Activated CD8-positive, alpha-beta memory T cell treated with anti-CD3 and anti-CD28 coated beads, Interleukin-2, amount 50 U/mL, for 24 hours (primary cell): Measurements from ENCODE around the gene ZNF148.

Experiments used
- DNase-seq: peaks from one replicate; pipeline ENCODE4 v3.0.0-alpha.2; 2020; ENCODE audit errors: extremely low read depth

ZNF148 gene

DNA sequence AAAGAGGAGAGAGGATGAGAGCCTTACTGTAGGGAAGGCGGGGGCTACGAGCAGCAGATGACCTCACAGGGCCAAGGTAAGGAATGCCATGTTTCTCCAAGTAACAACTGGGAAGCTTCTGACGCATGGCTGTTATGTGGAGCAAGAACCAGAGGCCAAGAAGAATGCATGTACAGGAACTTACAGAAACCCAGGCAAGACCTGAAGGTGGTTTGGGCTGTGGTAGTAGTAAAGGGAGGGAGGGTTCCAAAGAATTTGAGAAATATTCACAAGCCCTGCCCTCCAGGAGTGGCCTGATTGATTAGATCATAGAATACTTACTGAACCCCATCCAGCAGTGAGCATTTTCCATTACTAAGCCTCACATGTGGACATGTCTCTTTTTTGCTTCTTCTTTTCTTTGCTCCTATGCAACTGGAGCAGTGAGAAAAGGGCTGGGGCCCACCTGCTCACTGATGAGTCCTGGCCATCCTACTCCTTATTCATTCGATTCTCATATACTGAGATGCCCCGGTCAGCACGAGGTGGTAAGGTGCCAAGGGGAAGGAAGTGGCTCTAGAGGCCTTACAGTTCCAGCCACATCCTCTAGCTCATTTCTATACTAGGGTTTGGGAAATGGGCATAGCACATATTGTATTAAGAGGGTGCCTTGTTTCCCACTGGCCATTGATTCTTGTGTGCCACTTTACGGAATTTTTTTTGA is 154.2 kb downstream of the ZNF148 start:
- DNase-seq, result no peak

DNA sequence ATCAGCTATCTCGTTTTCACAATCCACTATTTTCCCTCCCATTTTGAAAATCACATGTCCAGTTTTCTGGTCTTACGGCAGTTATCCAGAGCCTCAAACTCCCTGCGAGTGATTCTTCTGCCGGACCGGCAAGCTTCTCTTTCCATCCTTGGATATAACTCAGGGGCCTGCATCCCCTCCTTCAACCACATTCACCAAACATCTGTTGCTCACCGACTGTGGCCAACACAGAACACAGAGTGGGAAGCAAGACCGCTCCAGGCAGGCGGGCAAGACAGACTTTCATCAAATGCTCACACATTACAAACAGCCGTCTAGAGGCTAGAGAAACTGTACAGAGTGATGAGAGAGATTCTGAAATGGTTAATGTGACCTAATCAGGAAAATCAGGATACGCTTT is 154.9 kb downstream of the ZNF148 start:
- no peak for DNase-seq

DNA sequence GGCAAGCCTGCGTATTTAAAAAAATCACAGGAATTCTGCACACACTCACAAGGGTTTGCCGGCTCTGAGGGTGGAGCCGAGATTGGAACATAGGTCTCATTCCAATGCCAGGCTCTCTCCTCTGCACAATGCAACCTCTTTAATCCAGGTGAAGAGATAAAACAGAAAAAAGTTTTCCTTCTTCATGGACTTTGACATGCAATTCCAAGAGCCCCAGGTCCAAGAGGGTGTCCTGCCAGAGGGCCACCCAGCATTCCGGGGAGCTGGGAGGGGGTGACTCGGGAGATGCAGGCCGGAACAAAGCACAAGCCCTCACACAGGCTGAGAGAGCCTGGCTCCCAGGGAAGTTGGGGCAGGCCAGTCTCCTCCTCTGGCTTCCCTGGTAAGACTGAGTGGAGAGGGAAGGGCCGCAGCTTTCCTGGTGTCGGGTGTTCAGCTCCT is 155.8 kb downstream of the ZNF148 start:
- DNase-seq, result no peak

DNA sequence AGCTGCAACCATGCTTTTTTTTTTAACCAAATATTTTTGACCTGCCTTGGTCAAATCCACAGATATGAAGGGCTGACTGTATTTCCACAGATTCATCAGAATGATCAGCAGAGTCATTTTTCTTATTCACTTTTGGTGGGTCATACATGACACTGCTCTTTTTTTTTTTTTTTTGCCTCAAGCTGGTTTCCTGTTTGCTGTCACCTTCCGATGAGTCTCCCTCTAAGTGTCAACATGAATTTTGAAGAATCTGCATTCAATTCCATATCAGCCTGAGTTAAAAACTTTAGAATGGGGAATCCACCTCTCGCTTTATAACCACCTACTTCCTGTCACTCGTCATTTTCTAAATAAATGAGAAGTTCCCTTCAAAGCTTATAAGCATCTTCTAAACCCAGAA is 160.4 kb downstream of the ZNF148 start:
- no peak for DNase-seq

DNA sequence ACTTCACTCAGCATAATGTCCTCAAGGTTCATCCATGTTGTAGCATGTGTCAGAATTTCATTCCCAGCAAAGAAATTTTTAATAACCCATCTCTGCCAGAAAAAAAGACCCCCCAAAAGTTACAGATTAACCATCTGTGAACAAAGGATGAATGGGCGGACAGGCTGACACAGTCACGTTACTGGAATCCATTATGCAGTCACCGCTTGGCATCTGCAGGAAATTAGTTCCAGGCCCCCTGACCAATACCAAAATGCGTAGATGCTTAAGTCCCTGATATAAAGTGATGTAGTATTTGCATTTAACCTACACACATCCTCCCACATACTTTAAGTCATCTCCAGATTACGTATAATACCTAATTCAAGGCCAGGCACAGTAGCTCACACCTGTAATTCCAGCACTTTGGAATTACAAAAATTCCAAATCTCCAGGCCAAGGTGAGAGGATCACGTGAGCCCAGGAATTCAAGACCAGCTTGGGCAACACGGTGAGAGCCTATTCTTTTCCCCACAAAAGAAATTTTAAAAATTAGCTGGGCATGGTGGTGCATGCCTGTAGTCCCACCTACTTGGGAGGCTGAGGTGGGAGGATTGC is 161.1 kb downstream of the ZNF148 start:
- DNase-seq, result no peak

DNA sequence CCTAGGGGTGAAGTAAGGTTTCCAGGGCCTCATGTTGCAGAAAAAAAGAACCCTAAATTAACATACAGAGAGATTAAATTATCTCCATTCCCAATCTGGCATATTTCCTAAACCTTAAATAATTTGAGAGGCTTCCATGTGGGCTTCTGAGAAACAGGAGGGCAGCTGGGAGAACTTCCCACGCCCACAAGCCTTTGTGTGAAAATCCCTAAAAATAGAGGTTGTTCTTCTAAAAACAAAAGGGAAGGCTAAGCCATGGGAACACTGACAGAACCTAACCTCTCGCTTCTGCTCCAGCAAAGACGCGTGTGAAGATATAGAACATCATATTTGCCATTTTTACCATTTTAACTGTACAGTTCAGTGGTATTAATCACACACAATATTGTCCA is 161.8 kb downstream of the ZNF148 start:
- DNase-seq, result no peak

DNA sequence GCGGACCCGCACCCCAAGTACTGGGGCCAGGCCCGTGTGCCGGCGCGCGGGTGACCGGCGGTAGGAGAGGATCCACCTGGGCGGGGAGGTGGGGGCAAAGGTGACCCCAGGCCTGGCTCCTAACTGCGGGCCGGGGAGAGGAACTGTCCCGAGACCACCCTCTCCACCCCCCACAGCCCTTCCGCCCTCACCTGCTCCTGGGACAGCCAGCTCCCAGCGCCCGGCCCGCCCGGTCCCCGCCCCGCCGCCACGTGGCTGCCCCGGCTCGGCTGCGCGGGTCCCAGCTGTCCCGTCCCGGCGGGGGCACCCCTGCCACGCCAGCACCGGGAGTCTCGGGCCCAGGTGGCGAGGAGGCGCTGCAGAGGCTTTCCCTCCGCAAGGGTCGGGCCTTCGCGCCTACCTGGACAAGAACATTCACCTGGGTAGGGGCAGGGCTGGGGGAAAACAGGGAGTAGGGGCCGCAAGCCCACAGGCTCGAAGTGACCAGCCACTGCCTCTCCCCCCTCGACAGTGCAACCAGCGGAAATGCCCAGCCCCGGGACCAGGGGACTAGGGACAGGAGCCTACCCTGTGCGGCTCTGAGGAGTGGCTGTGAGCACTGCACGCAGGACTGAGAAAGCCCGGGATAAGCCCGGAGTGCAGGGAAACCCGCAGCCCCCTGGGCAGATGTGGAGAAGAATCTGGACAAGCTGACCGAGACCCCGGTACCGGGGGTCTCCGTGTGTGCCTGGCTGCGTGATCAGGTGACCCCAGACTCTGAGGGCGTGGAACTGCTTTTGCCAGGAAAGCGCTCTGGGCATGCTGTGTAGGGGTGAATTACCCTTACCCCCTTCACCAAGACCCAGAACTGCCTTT is 162.4 kb downstream of the ZNF148 start, which contains the start of gene SLC12A8:
Gene SLC12A8, minus strand, starts transcription at position 240 of the 855 bp plus-strand sequence. CDS start 1,399 bp downstream, outside the sequence.
- DNase-seq, result no peak

DNA sequence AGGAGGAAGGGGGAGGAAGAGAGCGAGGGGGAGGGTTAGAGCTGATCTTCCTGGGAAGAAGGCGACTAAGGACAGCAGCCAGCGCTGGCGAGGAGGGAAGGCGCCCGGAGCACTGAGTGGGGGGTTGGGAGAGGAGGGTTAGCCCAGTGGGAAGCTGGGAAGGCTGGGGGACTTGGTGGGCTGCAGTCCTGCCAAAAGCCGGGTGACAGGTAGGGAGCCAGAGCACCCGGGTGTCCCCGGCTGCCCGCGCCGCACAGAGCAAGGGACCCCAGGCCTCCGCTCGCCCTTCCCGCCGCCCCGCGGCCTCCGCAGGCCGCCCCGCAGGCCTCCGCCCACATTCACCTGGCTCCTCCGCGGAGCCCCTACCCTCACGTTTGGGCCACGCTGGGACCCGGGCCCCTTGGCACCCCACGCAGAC is 163.0 kb downstream of the ZNF148 start:
- DNase-seq, result no peak

DNA sequence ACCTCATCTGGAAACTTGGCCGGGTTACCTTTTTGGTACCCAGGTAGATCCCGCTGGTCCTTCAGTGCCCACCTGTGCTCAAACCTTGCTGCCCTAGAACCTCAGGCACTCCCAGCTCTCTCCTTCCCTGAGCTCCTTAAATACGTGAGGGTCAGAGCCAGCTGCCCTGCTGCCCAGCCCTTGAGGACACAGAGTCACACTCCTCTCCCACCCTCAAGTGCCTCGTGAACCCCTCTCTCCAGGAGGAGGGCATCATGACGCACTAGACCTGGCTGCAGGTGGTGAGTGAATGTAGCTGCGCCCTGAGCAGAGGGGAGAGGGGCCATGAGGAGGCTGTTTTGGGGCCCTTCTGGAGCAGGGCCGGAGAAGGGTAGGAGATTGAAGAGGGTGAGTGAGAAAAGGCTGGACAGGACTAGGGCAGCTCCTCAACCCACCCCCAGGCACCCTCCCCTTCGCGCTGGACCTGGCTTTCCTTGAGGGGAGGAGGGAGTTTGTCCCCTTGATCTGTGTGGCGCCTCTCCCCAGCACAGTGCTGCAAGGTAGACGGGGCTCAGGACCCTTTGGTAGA is 163.5 kb downstream of the ZNF148 start:
- no peak for DNase-seq

DNA sequence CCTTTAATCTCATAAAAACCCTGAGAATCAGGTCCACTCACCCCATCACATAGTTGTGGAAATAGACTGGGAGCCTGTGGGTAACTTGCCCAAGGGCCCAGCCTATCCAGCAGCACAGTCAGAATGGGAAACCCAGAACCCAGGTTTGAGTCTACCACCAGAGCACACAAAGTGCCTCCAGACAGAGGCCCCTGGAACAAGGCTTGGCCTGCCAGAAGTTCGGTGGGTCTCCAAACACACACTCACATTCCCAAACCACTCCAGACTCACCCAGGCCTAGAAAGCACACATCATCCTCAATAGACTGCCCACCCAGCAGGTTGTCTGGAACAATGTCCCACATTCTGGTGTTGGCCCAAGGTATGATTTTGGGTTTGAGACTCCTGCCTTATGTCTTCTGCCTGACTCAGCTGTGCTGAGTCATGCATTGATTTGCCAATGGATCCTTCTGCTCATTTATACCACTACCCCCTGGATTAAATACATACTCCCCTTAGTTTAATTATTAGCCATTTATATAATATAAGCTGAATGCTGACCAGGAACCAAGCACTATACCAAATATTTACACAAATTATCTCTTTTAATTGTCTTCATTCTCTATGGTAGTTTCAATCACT is 167.1 kb downstream of the ZNF148 start:
- DNase-seq, result no peak

DNA sequence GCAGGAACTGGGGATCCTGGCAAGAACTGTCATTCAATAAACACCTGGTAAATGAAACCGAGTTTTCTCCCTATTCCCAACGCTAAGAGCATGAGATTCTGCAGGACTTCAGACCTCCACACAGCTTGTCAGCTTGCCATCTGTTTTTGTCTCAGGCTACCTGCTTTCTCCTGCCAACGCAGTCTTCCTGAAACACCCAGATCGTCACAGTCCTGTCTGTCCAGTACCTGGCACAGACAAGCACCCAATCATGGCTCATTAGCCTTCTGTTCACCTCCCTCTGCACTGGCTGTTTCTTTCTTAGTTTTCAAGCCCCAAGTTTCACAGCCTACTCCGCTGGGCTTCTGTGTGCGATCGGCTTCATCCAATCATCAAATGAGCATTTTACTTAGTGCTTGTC is 167.6 kb downstream of the ZNF148 start:
- no peak for DNase-seq

DNA sequence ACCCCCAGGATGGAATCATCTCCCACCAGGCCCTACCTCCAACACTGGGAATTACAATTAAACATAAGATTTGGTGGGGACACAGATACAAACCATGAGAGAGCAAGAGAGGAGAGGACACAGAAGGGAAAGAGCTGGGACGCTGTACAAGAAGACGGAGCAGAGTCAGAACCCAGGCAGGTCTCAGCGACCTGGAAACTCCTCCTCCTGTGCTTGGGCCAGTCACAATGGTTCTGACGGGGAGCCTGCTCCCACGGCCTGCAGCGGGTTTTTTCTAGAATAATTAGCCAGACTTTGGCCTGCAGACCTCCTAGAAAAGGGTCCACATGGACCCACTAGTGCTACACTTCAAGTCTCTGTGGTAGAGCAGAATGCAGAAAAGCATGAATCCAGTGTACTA is 168.2 kb downstream of the ZNF148 start:
- no peak for DNase-seq

DNA sequence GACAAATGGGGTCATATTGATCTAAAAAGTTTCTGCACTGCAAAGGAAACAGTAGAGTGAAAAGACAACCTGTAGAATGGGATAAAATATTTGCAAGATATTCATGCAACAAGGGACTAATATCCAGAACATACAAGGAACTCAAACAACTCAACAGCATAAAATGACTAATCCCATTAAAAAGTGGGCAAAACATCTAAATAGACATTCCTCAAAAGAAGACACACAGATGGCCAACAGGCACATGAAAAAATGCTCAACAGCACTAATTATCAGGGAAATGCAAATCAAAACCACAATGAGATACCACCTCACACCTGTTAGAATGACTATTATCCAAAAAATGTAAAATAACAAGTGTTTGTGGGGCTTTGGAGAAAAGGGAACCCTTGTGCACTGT is 171.4 kb downstream of the ZNF148 start:
- DNase-seq, result no peak

DNA sequence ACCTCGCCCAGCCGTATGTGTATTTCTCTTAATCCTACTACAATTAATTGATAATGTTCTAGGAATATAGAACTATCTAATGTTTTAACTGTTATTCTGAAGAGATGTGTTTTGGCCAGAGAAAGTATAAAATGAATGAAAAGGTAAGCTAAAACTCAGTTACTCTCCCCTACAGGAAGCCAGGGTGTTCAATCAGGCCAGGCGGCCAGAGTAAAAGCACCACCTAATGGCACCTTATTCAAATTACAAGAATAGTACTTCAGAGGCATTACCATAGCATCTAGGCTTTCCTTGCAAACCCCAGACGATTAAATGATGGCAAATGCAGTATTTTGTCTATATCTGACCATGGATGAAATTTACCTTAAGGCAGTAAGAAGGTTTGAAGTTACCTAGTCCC is 172.9 kb downstream of the ZNF148 start:
- DNase-seq, result no peak

DNA sequence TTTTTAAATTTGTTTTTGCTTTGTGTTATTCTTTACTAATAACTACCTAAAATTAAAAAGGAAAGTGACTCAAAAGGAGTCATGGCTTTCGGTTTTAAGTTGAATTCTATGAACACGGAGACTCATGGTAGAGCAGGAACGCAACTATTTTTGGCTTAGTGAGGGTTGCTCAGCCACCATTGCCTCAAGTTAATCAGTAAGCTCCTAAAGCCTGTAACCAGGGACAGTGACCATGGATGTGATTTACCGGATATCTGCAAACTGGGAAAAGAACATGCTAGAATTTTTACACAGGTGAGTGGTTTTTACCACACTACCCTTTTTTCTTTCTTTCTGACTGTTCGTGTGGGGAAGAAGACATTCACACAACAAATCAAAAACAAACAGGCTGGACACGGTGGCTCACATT is 174.4 kb downstream of the ZNF148 start:
- no peak for DNase-seq

DNA sequence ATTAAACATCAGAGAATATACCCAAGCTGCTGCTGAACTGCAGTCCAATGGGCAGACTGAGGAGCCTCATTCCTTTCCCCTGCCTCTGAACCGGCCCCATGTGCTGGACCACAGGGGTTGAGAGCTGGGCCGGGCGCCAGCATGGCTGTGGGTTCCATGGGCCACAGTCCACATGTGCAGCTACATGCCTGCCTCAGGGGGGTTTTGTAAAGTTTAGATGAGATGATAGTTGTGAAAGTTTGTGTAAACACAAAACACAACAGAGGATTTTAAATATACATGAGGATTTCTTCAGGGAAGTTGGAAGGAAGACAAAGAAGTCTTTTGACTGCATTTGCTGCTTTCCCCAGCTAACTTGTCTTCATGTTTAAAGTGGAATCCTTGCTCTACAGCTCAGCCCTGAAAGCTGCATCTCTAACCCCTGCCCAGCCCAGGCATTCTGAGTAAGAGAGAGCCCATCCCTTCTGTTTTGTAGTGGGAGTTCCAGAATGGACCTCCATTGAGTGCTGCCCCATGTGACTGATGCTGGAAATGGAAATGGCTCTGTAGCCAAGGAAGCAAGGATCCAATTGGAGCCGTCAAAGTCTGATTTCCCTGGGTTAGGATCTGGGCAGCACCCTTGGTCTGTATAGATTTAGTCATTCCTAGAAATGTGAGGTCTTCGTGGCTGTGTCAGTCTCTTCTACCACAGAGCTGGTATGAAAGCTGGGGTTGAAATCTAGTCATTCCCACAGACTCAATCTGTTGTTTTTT is 180.1 kb downstream of the ZNF148 start:
- no peak for DNase-seq

DNA sequence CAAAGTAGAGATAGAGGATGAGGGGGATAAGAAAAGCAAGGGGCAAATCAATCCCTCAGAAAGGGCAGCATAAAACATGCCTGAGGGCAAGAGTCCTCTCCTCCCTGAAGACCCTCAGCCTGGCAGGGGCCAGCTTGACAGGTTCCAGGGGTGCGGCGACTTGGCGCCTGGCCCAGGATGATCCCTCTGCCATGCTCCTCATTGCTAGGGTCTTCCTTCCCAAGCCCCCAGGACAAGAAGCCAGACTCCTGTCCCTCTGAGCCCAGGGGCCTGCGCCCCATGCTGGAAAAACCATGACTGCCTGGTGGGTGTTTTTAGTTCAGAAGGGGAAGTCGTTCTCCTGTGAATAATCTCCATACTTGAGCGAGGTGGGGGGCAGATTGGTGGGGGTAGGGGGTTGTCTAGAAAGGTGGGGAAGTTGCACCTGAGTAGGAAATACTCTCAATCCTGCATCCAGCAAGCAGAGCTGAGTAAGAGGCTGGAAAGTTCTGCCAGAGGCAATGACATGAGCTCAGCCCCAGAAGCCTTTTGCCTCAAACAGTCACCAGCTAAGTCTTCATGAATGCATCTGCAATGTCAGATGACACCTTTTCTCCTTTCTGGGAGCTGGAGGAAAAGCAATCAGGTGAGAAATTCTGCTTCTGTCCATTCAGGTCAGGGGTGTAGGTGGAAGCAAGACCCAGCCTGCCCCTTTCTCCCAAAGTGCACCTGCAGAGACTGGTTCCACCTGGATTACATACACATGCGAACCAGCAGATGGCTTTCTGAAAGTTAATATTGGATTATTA is 180.9 kb downstream of the ZNF148 start:
- no peak for DNase-seq

DNA sequence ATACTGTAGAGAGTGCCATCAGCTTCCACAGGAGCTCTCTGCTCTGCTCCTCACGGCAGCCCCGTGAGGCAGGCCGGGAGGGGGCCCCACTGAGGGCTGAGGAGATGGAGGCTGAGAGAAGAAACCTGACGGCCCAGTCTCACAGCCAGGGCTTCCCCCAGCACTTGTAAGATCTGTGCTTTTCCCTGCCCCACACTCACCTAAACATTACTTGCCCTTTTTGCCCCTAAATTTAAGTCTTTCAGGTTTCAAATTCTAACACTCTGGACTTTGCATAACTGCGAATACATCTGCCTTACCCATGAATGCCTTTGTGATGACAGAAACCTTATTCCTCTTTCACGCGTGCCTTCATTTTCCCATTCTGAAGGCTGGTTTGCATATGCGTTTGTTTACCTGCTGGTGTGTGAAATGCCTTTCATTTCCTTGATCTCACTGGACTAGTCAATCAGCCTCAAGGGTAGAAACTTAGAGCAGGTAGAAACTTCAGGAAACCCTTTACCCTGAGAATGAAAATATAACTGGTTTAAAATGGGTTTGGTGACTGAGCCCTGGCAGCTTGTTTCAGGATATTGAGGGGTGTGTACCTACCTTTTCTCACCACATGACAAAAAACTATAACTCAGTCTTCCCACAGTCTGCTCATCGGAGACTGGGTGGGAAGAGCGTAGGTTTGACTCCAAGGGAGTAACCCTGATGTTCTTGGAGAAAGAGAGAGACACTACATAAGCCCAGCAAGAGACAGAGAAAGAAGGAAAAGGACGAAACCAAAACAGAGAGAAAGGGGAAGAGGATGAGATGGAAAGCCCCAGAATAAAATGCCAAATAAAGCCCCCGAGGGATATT is 182.7 kb downstream of the ZNF148 start:
- DNase-seq, result no peak

DNA sequence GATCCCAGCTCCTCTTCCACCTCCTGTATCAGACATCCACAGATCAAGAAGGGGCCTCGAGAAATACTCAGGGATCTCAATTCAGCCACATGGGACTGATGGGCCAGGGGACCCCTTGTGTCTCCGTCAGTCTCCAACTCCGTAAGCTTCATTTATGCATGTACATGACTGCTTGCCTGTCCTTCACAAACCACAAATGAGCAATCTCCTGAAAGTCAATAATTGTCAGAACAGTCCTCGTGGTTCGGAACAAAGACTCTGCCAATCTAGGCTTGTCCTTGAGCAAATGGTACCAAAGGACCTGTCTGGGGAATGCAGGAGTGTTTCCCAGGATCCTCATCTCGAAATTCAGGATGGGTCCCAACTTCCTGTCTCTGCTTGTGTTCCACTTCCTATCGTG is 183.4 kb downstream of the ZNF148 start:
- DNase-seq, result no peak
